GM18909 (cell line): Measurements from ENCODE around the gene ATXN7L3.

Experiments
- ATAC-seq: cut with Tn5 transposase; IDR thresholded peaks from one replicate; pipeline ENCODE4 v1.9.1; 2021; ENCODE audit warnings: mild to moderate bottlenecking; ENCODE audit not compliant: unreplicated experiment, poor library complexity

Gene ATXN7L3

GRCh38 chr17:44202756-44203155 is 3.1 kb upstream of the ATXN7L3 start:
- ATAC-seq: no peak

- no peak for ATAC-seq
Measured at GRCh38 chr17:44200478-44201155, 933 bp upstream of the ATXN7L3 start.

- peak; percentile 23 for ATAC-seq
Measured at GRCh38 chr17:44198721-44199552, 747 bp downstream of the ATXN7L3 start.

GRCh38 chr17:44197980-44198720 is 1.5 kb downstream of the ATXN7L3 start:
- no peak for ATAC-seq

GRCh38 chr17:44197107-44197506 is 2.6 kb downstream of the ATXN7L3 start:
- ATAC-seq: no peak

GRCh38 chr17:44193326-44194084 is 6.2 kb downstream of the ATXN7L3 start:
- ATAC-seq: no peak

- ATAC-seq: no peak
Measured at GRCh38 chr17:44192750-44193149, 6.9 kb downstream of the ATXN7L3 start.

GRCh38 chr17:44191941-44192496 is 7.7 kb downstream of the ATXN7L3 start:
- no peak for ATAC-seq

GRCh38 chr17:44191369-44191768 is 8.3 kb downstream of the ATXN7L3 start:
- no peak for ATAC-seq

- ATAC-seq: no peak
Measured at GRCh38 chr17:44190481-44190880, 9.2 kb downstream of the ATXN7L3 start.

- no peak for ATAC-seq
Measured at GRCh38 chr17:44188576-44189403, 10.9 kb downstream of the ATXN7L3 start.

GRCh38 chr17:44187131-44187899 is 12.4 kb downstream of the ATXN7L3 start:
- peak; percentile 45 for ATAC-seq

GRCh38 chr17:44186307-44187130 is 13.2 kb downstream of the ATXN7L3 start, which contains the start of gene TMUB2:
Gene TMUB2 (plus strand): TSS chr17:44186972. CDS start chr17:44187709, 737 bp downstream.
- ATAC-seq: peak; percentile 90

GRCh38 chr17:44184212-44184810 is 15.4 kb downstream of the ATXN7L3 start:
- no peak for ATAC-seq

GRCh38 chr17:44183024-44183423 is 16.7 kb downstream of the ATXN7L3 start:
- ATAC-seq: no peak

- ATAC-seq: no peak
Measured at GRCh38 chr17:44178133-44178532, 21.6 kb downstream of the ATXN7L3 start.

- ATAC-seq: no peak
Measured at GRCh38 chr17:44177640-44178039, 22.0 kb downstream of the ATXN7L3 start.
